HFF-Myc (cell line): ENCODE results near the gene NUP160.

ENCODE experiments used
- DNase-seq: peaks from one replicate; pipeline ENCODE4 v3.0.0-alpha.2; 2011; ENCODE audit warnings: low read depth; ENCODE audit errors: extremely low read depth
- H3K4me3 ChIP-seq: replicated peaks from 2 replicates; pipeline ENCODE4 v1.5.1; 2011; ENCODE audit warnings: low read depth, mild to moderate bottlenecking, control low read depth, low read length
- TF ChIP-seq, protein P1 (sequence below): IDR thresholded peaks from 2 replicates; pipeline ENCODE4 v1.5.1; 2012; ENCODE audit warnings: mild to moderate bottlenecking, low read depth, low read length, control low read depth; ENCODE audit errors: missing control alignments

Gene NUP160

GRCh38 chr11:47860536-47860935 is 12.4 kb upstream of the NUP160 start:
- no peak for DNase-seq
- H3K4me3 ChIP-seq, result no peak overlapping the region
- TF ChIP-seq, protein P1, sequence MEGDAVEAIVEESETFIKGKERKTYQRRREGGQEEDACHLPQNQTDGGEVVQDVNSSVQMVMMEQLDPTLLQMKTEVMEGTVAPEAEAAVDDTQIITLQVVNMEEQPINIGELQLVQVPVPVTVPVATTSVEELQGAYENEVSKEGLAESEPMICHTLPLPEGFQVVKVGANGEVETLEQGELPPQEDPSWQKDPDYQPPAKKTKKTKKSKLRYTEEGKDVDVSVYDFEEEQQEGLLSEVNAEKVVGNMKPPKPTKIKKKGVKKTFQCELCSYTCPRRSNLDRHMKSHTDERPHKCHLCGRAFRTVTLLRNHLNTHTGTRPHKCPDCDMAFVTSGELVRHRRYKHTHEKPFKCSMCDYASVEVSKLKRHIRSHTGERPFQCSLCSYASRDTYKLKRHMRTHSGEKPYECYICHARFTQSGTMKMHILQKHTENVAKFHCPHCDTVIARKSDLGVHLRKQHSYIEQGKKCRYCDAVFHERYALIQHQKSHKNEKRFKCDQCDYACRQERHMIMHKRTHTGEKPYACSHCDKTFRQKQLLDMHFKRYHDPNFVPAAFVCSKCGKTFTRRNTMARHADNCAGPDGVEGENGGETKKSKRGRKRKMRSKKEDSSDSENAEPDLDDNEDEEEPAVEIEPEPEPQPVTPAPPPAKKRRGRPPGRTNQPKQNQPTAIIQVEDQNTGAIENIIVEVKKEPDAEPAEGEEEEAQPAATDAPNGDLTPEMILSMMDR, result no peak

DNA sequence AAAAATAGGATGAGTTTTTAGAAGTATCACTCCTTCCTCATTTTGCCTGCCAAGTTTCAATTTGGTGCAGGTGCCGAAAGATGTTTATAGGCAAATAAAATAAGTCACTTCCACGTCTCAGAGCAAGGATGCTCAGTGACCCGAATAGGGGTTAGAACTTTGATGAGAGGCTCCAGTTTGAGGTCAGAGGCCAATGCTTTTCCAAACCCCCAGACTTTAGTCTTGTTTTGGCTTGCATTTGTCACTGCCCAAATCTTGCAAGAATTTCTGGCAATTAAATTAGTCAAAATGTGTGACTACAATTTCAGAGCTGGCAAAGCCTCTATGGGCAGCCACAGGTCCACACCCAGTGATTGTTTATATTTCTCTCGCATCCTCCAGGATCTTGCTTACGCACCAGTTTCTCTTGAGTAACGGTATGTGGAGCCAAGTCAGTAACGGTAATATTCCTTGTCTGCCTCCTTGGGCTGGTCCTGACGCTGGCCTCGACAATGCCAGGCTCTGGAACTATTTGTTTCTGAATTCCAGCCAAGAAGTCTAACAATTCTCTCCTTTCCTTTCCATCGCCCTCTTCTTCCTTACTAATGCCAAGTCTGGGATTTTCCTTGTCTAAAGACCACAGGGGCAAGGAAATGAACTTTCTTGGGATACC is 9.9 kb upstream of the NUP160 start:
- peak; percentile 60 for DNase-seq

GRCh38 chr11:47857485-47857884 is 9.3 kb upstream of the NUP160 start:
- H3K4me3 ChIP-seq, result no peak overlapping the region
- no peak for DNase-seq
- TF ChIP-seq, protein P1, result no peak

More for the DNA sequence above, 9.9 kb upstream of the NUP160 start:
- TF ChIP-seq, protein P1, result no peak
- no peak overlapping the region for H3K4me3 ChIP-seq

GRCh38 chr11:47856186-47856585 is 8.0 kb upstream of the NUP160 start:
- DNase-seq, result no peak
- H3K4me3 ChIP-seq, result no peak overlapping the region
- TF ChIP-seq, protein P1, result no peak

DNA sequence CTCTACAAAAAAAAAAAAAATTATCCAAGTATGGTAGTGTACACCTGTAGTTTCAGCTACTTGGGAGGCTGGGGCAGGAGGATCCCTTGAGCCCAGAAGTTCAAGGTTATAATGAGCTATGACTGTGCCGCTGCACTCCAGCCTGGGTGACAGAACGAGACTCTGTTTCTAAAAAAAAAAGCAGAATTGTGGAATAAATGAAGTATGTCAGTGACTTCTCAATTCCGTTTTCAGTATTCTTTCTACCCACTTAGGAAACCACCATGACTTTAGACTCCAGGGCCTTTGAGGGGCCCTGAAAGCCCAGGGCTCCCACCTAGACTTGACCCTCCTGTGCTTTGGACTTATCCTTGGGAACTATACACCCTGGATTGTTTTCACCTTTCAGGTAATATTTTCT is 6.5 kb upstream of the NUP160 start:
- H3K4me3 ChIP-seq, result no peak overlapping the region
- no peak for DNase-seq
- TF ChIP-seq, protein P1, result no peak

GRCh38 chr11:47852053-47852452 is 3.9 kb upstream of the NUP160 start:
- TF ChIP-seq, protein P1, result no peak
- no peak for DNase-seq
- H3K4me3 ChIP-seq, result no peak overlapping the region

GRCh38 chr11:47850337-47850736 is 2.2 kb upstream of the NUP160 start:
- no peak for DNase-seq
- no peak overlapping the region for H3K4me3 ChIP-seq

More at GRCh38 chr11:47850337-47850736, 2.2 kb upstream of the NUP160 start:
- TF ChIP-seq, protein P1, result no peak
